Stimulated activated CD4-positive, alpha-beta T cell treated with anti-CD3 and anti-CD28 coated beads, Interleukin-15, amount 100 ng/mL, for 1 hour (primary cell): ENCODE results near the gene FAM20C.

ENCODE experiments used
- DNase-seq, 2 donors: peaks; one replicate each; pipeline ENCODE4 v3.0.0-alpha.2; 2020; ENCODE audit warnings: low read depth in 1 of 2, low spot score in 1 of 2

The FAM20C gene

DNA sequence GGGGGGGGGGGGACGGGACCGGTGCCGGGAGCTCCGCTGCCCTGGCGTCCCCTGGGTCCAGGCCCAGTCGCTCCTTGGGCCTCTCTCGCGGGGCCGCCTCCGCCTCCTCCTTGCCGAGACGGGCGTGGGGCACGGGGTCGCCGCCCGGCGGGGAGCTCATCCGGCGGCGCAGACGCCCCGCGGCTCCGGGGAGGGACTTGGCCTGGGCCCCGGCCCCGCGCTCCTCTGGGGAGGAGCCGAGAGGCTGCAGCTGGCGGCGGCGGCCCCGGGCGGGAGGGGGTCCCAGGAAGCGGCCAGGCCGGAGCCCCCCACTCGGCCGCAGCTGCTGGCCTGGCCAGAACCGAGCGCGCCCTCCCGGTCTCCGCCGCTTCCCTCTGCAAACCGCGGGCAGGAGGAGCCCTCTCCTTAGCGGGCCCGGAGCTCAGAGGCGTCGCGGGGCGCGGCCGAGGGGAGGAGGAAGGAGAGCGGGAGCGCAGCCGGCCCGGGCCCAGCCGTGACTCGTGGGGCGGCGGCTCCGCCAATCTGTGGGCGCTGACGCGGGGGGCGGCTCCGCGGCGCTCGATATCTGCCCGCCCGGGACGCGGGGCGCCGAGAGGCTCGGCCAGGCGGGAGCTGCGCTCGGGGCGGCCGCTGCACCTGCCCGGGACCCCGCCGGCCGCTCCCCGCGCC is at the start of gene FAM20C:
Gene FAM20C, plus strand, starts transcription at position 591 of the 669 bp plus-strand sequence. CDS start 629 bp downstream, outside the sequence.
- peak in 1 of 2 donors; percentile 25 for DNase-seq

GRCh38 chr7:143145-143751 is 49.1 kb upstream of the FAM20C start:
- no peak for DNase-seq

- no peak for DNase-seq
These were observed 48.4 kb upstream of the FAM20C start for GRCh38 chr7:143811-144453.

GRCh38 chr7:144454-144826 is 47.9 kb upstream of the FAM20C start:
- DNase-seq, result no peak

- DNase-seq, result no peak
These were observed 46.5 kb upstream of the FAM20C start for GRCh38 chr7:145863-146262.

- DNase-seq, result no peak
These were observed 43.8 kb upstream of the FAM20C start for GRCh38 chr7:148543-148931.

- peak; percentile 95 to 97 for DNase-seq
These were observed 43.2 kb upstream of the FAM20C start for GRCh38 chr7:148932-149790.

- DNase-seq, result peak in 1 of 2 donors; percentile 28
These were observed 42.4 kb upstream of the FAM20C start for GRCh38 chr7:149791-150636.

DNA sequence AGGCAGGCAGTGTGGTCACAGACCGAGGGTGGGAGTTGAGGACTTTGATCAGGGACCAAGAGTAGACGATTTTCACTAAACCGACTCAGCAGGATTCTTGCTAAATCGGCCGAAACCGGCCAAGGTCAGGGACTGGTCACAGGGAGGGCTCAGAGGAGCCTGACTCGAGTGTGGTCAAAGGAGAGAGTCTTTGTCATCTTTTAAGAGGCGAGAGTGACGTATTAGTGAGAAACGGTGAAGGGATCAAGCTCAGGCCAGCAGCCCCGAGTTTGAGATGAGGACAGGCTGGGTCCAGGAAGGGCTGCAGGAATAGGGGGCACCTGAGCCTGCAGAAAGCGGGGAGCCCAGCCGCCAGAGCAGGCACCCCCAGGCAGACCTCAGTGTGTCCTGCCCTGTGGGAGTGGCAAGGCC is 41.6 kb upstream of the FAM20C start:
- no peak for DNase-seq

DNA sequence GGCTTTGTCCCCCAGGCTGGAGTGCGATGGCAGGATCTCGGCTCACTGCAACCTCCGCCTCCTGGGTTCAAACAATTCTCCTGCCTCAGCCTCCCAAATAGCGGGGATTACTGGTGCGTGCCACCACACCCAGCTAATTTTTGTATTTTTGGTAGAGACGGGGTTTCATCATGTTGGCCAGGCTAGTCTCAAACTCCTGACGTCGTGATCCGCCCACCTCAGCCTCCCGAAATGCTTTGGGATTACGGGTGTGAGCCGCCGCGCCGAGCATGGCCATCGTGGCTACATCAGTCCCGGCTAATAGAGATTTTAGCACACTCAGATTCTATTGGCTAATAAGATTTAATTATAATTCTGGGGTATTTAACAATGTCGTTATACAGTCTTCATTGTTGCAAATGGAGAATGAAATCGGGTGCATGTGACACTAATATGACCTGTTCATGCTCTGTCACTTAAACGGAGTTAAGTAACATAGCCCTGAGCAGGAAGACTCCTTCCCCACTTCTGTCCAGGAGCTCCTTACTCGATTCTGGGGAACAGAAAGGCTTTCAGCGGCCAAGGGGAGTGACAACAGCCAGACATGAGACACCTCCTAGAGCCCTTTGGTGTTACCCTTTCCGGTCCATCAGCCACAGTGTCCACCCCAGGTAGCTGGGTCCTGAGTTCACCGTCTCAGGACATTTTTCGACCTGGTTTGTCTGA is 40.9 kb upstream of the FAM20C start:
- no peak for DNase-seq

DNA sequence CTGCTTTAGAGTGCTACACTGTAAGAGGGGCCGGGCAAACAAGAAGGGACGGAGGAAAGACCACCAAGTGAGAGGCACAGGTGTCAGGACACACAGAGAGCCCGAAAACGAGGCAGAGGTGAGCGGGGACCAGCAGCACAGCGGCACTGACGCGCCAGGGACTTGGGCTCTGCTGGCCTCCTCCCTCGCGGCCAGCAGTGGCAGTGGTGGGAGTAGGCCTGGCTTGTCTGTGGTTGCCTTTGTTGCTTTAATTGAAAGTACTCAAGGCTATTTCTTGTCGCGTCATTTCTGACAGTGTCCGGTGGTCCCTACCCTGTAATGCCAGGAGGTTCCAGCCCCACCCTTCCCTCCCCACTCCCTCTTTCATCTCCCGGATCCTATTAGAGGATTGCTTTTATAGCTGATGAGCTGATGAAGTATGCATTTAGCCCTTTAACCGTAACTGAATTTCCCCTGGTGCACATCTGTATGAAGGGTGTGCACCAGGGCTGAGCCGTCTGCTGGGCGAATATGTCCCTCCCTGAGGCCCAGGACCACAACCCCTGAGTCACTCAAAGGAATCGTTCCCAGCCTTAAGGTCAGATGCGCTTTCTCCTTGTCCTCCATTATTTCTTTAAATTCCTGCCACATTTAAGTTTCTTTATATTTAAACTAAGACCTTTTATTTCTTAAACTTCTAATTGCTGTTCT is 39.5 kb upstream of the FAM20C start:
- DNase-seq, result no peak

DNA sequence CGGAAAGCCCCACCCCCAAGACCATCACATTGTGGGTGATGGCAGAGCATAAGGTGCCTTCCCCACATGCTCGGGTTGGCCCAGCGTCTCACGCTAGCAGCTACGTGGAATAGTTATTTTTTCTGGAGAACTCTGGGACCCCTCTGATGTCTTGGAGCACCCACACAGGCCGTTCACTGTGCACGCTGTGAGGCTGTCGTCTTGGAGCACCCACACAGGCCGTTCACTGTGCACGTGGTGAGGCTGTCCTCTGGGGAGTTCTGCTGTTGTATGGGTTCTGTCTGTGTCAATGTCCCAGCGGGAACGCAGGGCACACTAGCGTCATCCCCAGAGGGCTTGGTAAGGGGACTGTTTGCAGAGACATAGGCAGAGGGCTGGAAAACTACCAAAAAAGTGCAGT is 38.8 kb upstream of the FAM20C start:
- DNase-seq, result no peak

DNA sequence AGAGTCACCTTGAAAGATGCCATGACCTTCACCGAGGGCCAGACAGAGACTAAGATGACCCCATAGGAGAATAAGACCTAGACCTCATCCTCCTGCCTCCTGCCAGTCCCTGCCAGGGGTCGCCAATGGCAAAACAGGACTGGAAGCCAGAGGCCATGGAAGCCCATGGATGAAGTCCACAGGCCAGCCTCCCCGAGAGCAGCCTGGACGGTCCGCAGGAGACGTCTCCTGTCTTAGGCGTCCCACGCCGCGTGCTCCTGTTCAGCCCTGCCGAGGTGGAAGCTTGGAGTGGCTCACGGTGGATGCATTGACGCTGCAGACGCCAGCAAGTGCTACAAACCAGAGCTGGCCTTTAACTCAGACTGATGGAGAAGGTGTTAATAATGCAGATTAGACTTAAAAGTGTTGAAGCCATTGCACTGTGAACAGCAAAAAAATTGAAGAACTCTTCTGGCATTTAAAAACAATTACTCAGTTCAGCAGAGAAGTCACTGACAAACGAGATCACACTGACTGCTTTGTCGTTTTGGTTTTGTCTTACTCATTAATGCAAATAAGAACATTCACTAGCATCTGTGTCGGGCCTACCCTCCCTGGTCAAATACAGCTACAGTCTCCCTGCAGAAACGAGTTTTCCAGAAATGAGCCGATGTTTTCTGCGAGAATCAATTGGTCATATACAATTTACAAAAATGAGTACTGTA is 38.1 kb upstream of the FAM20C start:
- DNase-seq, result no peak

- DNase-seq, result no peak
These were observed 36.9 kb upstream of the FAM20C start for GRCh38 chr7:155469-155900.

DNA sequence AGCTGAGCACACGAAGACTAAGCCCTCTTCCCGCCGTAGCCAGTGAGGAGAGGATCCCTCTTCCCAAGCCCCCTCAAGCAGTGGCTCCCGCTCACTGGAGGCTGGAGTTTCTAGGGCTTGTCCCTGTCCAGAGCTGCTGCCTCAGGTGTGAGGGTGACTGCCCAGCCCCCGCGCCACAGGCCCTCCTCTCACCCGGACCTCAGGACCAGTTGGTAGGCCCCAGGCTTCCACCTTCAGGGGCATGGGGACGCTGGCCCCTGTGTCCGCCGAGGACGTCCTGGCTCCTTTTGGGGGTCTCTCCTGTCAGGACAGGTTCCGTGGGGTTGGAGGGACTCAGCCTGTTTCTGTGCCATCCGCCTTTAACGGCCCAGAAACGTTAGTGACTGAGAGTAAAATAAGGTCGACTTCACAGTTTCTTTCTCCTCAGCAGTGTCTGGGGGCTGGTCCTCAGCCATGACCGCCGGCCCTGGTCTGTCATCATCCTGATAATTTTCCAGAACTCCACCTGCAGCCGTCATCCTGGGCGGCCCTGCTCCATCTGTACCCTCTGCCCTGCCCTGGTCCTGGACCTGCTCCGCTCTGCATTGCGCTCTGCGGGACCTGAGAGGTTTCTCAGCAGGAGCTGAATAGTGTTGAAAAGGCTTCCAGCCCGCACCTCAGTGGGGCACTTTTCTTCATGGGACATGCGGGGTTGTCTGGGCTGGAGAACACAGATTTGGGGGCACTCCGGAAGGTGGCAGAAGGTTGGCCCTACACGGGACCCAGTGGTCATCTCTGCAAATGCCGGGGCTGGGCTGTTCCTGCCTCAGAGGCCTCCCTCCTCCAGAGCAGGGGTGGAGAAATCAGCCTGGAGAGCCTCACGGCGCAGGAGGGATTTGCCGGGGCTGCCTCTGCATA is 36.0 kb upstream of the FAM20C start:
- no peak for DNase-seq

- DNase-seq, result no peak
These were observed 35.4 kb upstream of the FAM20C start for GRCh38 chr7:157008-157310.

GRCh38 chr7:157771-158625 is 34.4 kb upstream of the FAM20C start:
- DNase-seq, result no peak
